Epithelial cell of esophagus (primary cell): ENCODE results near the gene HEMGN.
"Not testable (repeated sequence)": the region's sequence is repeated elsewhere in the genome, so short reads cannot be mapped to it uniquely, and the experiment has no call there.

Experiments
- DNase-seq: peaks from one replicate; pipeline ENCODE4 v3.0.0; 2010; ENCODE audit warnings: low read depth
- H3K4me3 ChIP-seq: 2 replicates; pipeline ENCODE4 v1.5.1; 2011; ENCODE audit warnings: mild to moderate bottlenecking, low read length, control low read depth
- TF ChIP-seq, protein P1 (sequence below): IDR thresholded peaks from 2 replicates; pipeline ENCODE4 v1.5.1; 2011; ENCODE audit warnings: low read depth, mild to moderate bottlenecking, low read length, control low read depth, inconsistent platforms; ENCODE audit not compliant: insufficient read depth; ENCODE audit errors: missing control alignments

The HEMGN gene

GRCh38 chr9:97954550-97954989 is 16.6 kb upstream of the HEMGN start:
- H3K4me3 ChIP-seq = no peak overlapping the region
- DNase-seq = peak; percentile 64
- TF ChIP-seq, protein P1, sequence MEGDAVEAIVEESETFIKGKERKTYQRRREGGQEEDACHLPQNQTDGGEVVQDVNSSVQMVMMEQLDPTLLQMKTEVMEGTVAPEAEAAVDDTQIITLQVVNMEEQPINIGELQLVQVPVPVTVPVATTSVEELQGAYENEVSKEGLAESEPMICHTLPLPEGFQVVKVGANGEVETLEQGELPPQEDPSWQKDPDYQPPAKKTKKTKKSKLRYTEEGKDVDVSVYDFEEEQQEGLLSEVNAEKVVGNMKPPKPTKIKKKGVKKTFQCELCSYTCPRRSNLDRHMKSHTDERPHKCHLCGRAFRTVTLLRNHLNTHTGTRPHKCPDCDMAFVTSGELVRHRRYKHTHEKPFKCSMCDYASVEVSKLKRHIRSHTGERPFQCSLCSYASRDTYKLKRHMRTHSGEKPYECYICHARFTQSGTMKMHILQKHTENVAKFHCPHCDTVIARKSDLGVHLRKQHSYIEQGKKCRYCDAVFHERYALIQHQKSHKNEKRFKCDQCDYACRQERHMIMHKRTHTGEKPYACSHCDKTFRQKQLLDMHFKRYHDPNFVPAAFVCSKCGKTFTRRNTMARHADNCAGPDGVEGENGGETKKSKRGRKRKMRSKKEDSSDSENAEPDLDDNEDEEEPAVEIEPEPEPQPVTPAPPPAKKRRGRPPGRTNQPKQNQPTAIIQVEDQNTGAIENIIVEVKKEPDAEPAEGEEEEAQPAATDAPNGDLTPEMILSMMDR = peak; percentile 74

DNA sequence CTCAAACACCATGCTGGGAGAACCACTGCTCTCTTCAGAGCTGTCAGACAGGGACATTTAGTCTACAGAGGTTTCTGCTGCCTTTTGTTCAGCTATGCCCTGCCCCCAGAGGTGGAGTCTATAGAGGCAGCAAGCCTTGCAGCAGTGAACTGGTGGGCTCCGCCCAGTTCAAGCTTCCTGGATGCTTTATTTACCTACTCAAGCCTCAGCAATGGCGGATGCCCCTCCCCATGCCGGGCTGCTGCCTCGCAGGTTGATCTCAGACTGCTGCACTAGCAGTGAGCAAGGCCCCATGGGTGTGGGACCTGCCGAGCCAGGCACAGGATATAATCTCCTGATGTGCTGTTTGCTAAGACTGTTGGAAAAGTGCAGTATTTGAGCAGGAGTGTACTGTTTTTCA is 12.9 kb upstream of the HEMGN start:
- H3K4me3 ChIP-seq, DNase-seq: not testable (repeated sequence)

DNA sequence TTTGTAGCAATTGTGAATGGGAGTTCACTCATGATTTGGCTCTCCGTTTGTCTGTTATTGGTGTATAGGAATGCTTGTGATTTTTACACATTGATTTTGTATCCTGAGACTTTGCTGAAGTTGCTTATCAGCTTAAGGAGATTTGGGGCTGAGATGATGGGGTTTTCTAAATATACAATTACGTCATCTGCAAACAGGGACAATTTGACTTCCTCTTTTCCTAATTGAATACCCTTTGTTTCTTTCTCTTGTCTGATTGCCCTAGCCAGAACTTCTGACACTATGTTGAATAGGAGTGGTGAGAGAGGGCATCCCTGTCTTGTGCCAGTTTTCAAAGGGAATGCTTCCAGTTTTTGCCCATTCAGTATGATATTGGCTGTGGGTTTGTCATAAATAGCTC is 9.1 kb upstream of the HEMGN start:
- H3K4me3 ChIP-seq, DNase-seq: not testable (repeated sequence)

DNA sequence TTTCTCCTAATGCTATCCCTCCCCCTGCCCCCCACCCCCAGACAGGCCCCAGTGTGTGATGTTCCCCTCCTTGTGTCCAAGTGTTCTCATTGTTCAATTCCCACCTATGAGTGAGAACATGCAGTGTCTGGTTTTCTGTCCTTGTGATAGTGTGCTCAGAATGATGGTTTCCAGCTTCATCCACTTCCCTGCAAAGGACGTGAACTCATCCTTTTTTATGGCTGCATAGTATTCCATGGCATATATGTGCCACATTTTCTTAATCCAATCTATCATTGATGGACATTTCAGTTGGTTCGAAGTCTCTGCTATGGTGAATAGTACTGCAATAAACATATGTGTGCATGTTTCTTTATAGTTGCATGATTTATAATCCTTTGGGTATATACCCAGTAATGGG is 7.5 kb upstream of the HEMGN start:
- not testable (repeated sequence) for H3K4me3 ChIP-seq, DNase-seq

DNA sequence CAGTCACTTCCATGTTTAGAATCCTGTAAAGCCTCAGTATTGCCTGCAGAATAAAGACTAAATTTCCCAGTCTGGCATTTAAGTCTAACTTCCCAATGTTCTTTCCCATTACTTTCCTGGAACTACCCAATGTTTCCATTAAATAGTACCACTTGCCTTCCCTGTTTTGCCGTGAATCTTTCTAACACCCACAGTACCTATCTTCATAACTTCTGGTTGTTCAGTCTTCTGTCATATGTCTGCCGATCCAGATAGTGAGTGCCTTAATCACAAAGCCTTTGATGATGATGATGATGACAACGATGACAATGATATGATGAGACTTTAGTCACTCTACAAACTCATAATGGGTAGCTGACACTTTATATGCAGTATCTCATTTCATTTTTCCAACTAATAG is 6.6 kb upstream of the HEMGN start:
- TF ChIP-seq, protein P1 = no peak
- no peak for DNase-seq

GRCh38 chr9:97943308-97943855 is 5.4 kb upstream of the HEMGN start:
- TF ChIP-seq, protein P1 = no peak
- H3K4me3 ChIP-seq = no peak overlapping the region
- no peak for DNase-seq

More for the DNA sequence above, 6.6 kb upstream of the HEMGN start:
- no peak overlapping the region for H3K4me3 ChIP-seq

GRCh38 chr9:97941323-97941722 is 3.4 kb upstream of the HEMGN start:
- no peak for DNase-seq
- H3K4me3 ChIP-seq = no peak overlapping the region
- TF ChIP-seq, protein P1 = no peak

DNA sequence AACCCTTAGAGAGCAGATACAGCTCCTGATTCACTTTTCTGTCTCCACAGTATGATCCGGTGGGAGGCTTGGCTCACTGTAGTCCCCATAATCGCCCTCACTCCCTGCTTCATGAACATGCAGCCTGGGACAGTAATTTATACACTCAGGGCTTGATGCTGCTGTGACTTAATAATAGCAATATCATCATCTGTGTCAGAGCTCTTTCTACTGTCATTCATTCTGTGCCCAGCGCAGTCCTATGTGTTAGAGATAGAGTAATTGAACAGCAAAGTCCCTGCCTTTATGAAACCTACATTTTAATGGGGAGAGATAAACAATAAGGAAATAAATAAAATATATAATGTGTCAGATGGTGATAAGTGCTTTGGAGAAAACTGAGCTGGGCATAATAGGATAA is 2.8 kb upstream of the HEMGN start:
- no peak overlapping the region for H3K4me3 ChIP-seq
- TF ChIP-seq, protein P1 = no peak

DNA sequence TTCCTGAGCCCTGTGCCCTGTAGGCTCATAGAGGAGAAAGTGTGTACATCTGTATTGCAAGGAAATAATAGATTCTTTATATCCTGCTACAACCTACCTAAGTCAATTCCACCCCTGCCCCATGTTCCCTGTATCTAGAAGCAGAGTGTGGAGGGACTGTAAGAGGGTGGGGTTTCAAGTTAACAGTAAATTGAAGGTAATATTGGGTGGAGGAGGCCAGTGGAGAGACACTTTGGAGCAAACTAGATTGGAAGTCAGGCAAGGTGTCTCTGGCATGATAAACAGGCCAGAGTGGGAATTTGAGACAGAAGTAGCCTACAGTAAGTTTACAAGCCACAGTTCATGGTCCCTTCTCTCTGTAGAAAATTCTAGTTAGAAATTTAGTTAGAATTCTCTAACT is 2.3 kb upstream of the HEMGN start:
- DNase-seq = no peak
- no peak overlapping the region for H3K4me3 ChIP-seq
- TF ChIP-seq, protein P1 = no peak

More for the DNA sequence above, 2.8 kb upstream of the HEMGN start:
- no peak for DNase-seq
